ENCODE measurements around the gene NUP155.
"Not testable (repeated sequence)": the region's sequence is repeated elsewhere in the genome, so short reads cannot be mapped to it uniquely, and the experiment has no call there.

The NUP155 gene

GRCh38 chr5:37275511-37275910, 95.4 kb downstream of the NUP155 start:
- DNase-seq (ENCODE audit: low read depth) = no peak
- no peak for TF ChIP-seq CTCF (IDR thresholded peaks at IDR 0.05; ENCODE audit: insufficient read depth, low read depth, low read length, missing control alignments)
- no peak overlapping the region for H3K4me3 ChIP-seq (ENCODE audit: low read depth, low read length)

- H3K4me3 ChIP-seq (ENCODE audit: low read depth, low read length) = no peak overlapping the region
- no peak for TF ChIP-seq CTCF (IDR thresholded peaks at IDR 0.05; ENCODE audit: insufficient read depth, low read depth, low read length, missing control alignments)
- DNase-seq (ENCODE audit: low read depth) = no peak
Measured at GRCh38 chr5:37272511-37272910, 98.4 kb downstream of the NUP155 start.

GRCh38 chr5:37268100-37268499, 102.8 kb downstream of the NUP155 start:
- H3K4me3 ChIP-seq (ENCODE audit: low read depth, low read length); DNase-seq (ENCODE audit: low read depth): not testable (repeated sequence)

GRCh38 chr5:37255774-37256358, 115.0 kb downstream of the NUP155 start:
- TF ChIP-seq CTCF (IDR thresholded peaks at IDR 0.05; ENCODE audit: insufficient read depth, low read depth, low read length, missing control alignments) = no peak
- DNase-seq (ENCODE audit: low read depth) = no peak
- no peak overlapping the region for H3K4me3 ChIP-seq (ENCODE audit: low read depth, low read length)

GRCh38 chr5:37254581-37254980, 116.3 kb downstream of the NUP155 start:
- no peak for DNase-seq (ENCODE audit: low read depth)
- TF ChIP-seq CTCF (IDR thresholded peaks at IDR 0.05; ENCODE audit: insufficient read depth, low read depth, low read length, missing control alignments) = no peak

GRCh38 chr5:37251665-37252064, 119.2 kb downstream of the NUP155 start:
- no peak for DNase-seq (ENCODE audit: low read depth)
- H3K4me3 ChIP-seq (ENCODE audit: low read depth, low read length) = no peak overlapping the region
- no peak for TF ChIP-seq CTCF (IDR thresholded peaks at IDR 0.05; ENCODE audit: insufficient read depth, low read depth, low read length, missing control alignments)

More at GRCh38 chr5:37254581-37254980, 116.3 kb downstream of the NUP155 start:
- no peak overlapping the region for H3K4me3 ChIP-seq (ENCODE audit: low read depth, low read length)

- no peak for TF ChIP-seq CTCF (IDR thresholded peaks at IDR 0.05; ENCODE audit: insufficient read depth, low read depth, low read length, missing control alignments)
- peak; percentile 5 for DNase-seq (ENCODE audit: low read depth)
- H3K4me3 ChIP-seq (ENCODE audit: low read depth, low read length) = peak overlapping the region; percentile 93
Measured at GRCh38 chr5:37249815-37250164, 121.1 kb downstream of the NUP155 start.

Measured in GM12865 (cell line).